Parathyroid adenoma (tissue), 2 donors: ENCODE measurements around the gene C4orf33.
"Not testable (repeated sequence)": the region's sequence is repeated elsewhere in the genome, so short reads cannot be mapped to it uniquely, and the experiment has no call there.

Source experiments
- H2AFZ ChIP-seq: fragments of 300-600 bp; sonication (generic); one replicate; pipeline ENCODE4 v1.7.0; 2017; ENCODE audit warnings: antibody characterized with exemption, mild to moderate bottlenecking
- H3K27ac ChIP-seq: fragments of 300-600 bp; sonication (generic); one replicate; pipeline ENCODE4 v1.7.0; 2017
- H3K27me3 ChIP-seq: fragments of 300-600 bp; sonication (generic); one replicate; pipeline ENCODE4 v1.7.0; 2017; ENCODE audit warnings: low read length; ENCODE audit not compliant: control insufficient read depth, insufficient read depth
- H3K36me3 ChIP-seq: fragments of 300-600 bp; sonication (generic); one replicate; pipeline ENCODE4 v1.7.0; 2017; ENCODE audit warnings: low read length; ENCODE audit not compliant: control insufficient read depth, insufficient read depth
- H3K4me1 ChIP-seq: fragments of 300-600 bp; sonication (generic); one replicate; pipeline ENCODE4 v1.7.0; 2017; ENCODE audit warnings: control low read depth
- H3K4me2 ChIP-seq: fragments of 300-600 bp; sonication (generic); one replicate; pipeline ENCODE4 v1.7.0; 2017; ENCODE audit warnings: low read length
- H3K4me3 ChIP-seq: fragments of 300-600 bp; sonication (generic); one replicate; pipeline ENCODE4 v1.7.0; 2017; ENCODE audit warnings: low read depth, low read length
- H3K79me2 ChIP-seq: fragments of 300-600 bp; sonication (generic); one replicate; pipeline ENCODE4 v1.7.0; 2017; ENCODE audit warnings: control low read depth
- H3K9ac ChIP-seq: fragments of 300-600 bp; sonication (generic); one replicate; pipeline ENCODE4 v1.7.0; 2017; ENCODE audit warnings: mild to moderate bottlenecking
- H3K9me3 ChIP-seq: fragments of 300-600 bp; sonication (generic); one replicate; pipeline ENCODE4 v1.7.0; 2017; ENCODE audit warnings: low read length; ENCODE audit not compliant: control insufficient read depth
- CTCF ChIP-seq: fragments of 300-600 bp; sonication (generic); IDR thresholded peaks from one replicate; pipeline ENCODE4 v1.7.0; 2017; ENCODE audit warnings: antibody characterized with exemption, mild to moderate bottlenecking
- donor health status: primary hyperparathyroidism.

C4orf33 gene

DNA sequence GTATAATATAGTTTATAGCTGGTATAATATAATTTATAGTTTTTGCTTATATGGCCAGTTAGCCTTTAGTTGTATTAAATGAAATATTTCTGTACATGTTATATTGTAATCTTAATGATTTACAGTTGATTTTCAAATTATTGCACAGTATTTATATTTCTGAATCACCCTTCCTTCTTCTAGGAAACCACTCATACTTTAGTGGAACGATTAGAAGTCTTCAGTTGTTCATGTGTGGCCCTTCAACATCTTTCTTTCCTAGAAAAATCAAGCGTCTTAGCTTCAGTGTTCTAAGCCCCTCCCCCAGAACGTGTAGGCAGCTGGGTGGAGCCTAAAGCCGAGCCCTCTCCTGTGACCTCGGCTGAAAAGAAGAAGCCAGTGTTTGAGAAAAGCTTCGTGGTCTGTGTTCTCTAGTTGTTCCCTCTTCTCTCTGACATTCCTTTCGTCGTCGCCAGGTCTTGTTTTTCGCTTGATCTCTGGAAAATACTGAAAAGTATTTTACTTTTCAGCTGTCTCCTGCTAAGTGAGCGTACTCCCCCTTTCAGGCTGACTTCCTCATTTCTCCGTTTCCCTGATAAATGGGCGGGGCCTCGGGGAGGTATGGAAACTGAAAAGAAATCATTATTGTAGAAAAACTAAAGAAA is at the start of gene C4orf33:
TSS of gene C4orf33 (plus strand) at position 342 of the 644 bp plus-strand sequence. CDS start 6,459 bp downstream, outside the sequence.
- H3K36me3 ChIP-seq = no peaks in the 10 kb centered on the region
- no peaks in the 10 kb centered on the region for H3K9me3 ChIP-seq
- TF ChIP-seq CTCF = no peak
- peak within 1 kb of the TSS; percentile 70 for H3K4me3 ChIP-seq
- no peaks in the 10 kb centered on the region for H3K27me3 ChIP-seq
- H3K4me1 ChIP-seq = no peaks in the 10 kb centered on the region
- H2AFZ ChIP-seq = peak within 1 kb of the TSS; percentile 69
- peak within 1 kb of the TSS; percentile 62 for H3K4me2 ChIP-seq
- no peaks in the 10 kb centered on the region for H3K79me2 ChIP-seq
- no peak within 1 kb of the TSS for H3K9ac ChIP-seq
- H3K27ac ChIP-seq = peak within 1 kb of the TSS; percentile 71

GRCh38 chr4:129059028-129059427 is 36.9 kb upstream of the C4orf33 start:
- no peaks in the 10 kb centered on the region for H3K4me1 ChIP-seq
- H3K4me2 ChIP-seq = no peak overlapping the region
- peaks cover 8% of the 10 kb centered on the region for H3K36me3 ChIP-seq
- H3K27me3 ChIP-seq = no peaks in the 10 kb centered on the region
- no peak overlapping the region for H3K4me3 ChIP-seq
- H3K79me2 ChIP-seq = no peaks in the 10 kb centered on the region
- no peak overlapping the region for H3K27ac ChIP-seq
- TF ChIP-seq CTCF = no peak
- no peak overlapping the region for H3K9ac ChIP-seq
- no peak overlapping the region for H2AFZ ChIP-seq
- H3K9me3 ChIP-seq = peaks cover 3% of the 10 kb centered on the region

DNA sequence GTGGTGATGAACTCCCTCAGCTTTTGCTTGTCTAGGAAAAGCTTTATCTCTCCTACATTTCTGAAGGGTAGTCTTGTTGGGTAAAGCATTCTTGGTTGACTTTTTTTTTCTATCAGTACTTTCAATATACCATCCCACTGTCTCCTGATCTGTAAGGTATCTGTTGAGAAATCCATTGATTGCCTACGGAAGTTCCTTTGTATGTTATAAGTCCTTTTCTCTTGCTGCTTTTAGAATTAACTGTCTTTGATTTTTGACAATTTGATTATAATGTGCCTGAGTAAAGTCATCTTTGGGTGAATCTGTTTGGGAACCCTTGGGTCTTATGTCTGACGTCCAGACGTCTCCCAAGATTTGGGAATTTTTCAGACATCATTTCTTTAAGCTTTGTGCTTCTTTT is 33.4 kb upstream of the C4orf33 start:
- Histone ChIP-seq H3K79me2 (no peaks in the 10 kb centered on the region), H3K4me1 (no peaks in the 10 kb centered on the region), H3K9me3 (peaks cover 3% of the 10 kb centered on the region), H3K27me3 (no peaks in the 10 kb centered on the region), H3K4me2 (no peak overlapping the region), H3K4me3 (no peak overlapping the region), H3K36me3 (peaks cover 8% of the 10 kb centered on the region), H3K9ac (no peak overlapping the region), H2AFZ (no peak overlapping the region), H3K27ac (no peak overlapping the region)
- no peak for TF ChIP-seq CTCF

GRCh38 chr4:129063640-129064039 is 32.3 kb upstream of the C4orf33 start:
- no peak overlapping the region for H3K27ac ChIP-seq
- H3K4me3 ChIP-seq = no peak overlapping the region
- H2AFZ ChIP-seq = no peak overlapping the region
- H3K79me2 ChIP-seq = no peaks in the 10 kb centered on the region
- H3K9ac ChIP-seq = no peak overlapping the region
- TF ChIP-seq CTCF = no peak
- no peak overlapping the region for H3K4me2 ChIP-seq
- H3K4me1 ChIP-seq = no peaks in the 10 kb centered on the region
- H3K27me3 ChIP-seq = no peaks in the 10 kb centered on the region
- peaks cover 3% of the 10 kb centered on the region for H3K9me3 ChIP-seq
- peaks cover 8% of the 10 kb centered on the region for H3K36me3 ChIP-seq

- TF ChIP-seq CTCF = no peak
- peaks cover 6% of the 10 kb centered on the region for H3K36me3 ChIP-seq
- peaks cover 3% of the 10 kb centered on the region for H3K9me3 ChIP-seq
- no peaks in the 10 kb centered on the region for H3K27me3 ChIP-seq
- H3K4me2 ChIP-seq = no peak overlapping the region
- H3K27ac ChIP-seq = no peak overlapping the region
- no peaks in the 10 kb centered on the region for H3K79me2 ChIP-seq
- no peak overlapping the region for H3K9ac ChIP-seq
- H3K4me1 ChIP-seq = no peaks in the 10 kb centered on the region
- no peak overlapping the region for H3K4me3 ChIP-seq
- no peak overlapping the region for H2AFZ ChIP-seq
Measured at GRCh38 chr4:129064717-129065116, 31.2 kb upstream of the C4orf33 start.

GRCh38 chr4:129069537-129069936 is 26.4 kb upstream of the C4orf33 start:
- H3K9me3 ChIP-seq, H3K79me2 ChIP-seq, H3K27me3 ChIP-seq, H3K36me3 ChIP-seq, H3K9ac ChIP-seq, H3K4me1 ChIP-seq, H3K4me2 ChIP-seq, H3K27ac ChIP-seq, H2AFZ ChIP-seq, H3K4me3 ChIP-seq: not testable (repeated sequence)
